HEK293 (cell line): ENCODE results near the gene CEPT1.

Source experiments
- CTCF ChIA-PET: fragments of 350-600 bp; formaldehyde crosslinking; extraction: SDS; loops from one replicate; lab custom pipeline; 2021; ENCODE audit warnings: antibody characterized with exemption; lab: Yijun Ruan, JAX
- POLR2A ChIA-PET: fragments of 300-600 bp; formaldehyde crosslinking; extraction: SDS; loops from one replicate; lab custom pipeline; 2020; ENCODE audit warnings: antibody characterized with exemption, inconsistent platforms; lab: Yijun Ruan, JAX
- H3K27ac ChIP-seq: fragments of 200-500 bp; sonication (Bioruptor generic); 2 replicates; pipeline ENCODE4 v1.5.1; 2014; ENCODE audit warnings: low read depth, low read length, control low read depth, inconsistent platforms; ENCODE audit errors: extremely low read depth
- H3K36me3 ChIP-seq, 2 experiments: fragments of 200-500 bp in 1 of 2; sonication (Bioruptor generic) in 1 of 2; 1 replicate in 1 of 2; 2 replicates in 1 of 2; pipeline ENCODE4 v1.5.1; 2014 to 2017; ENCODE audit warnings: inconsistent platforms in 2 of 2, low read length in 2 of 2; ENCODE audit not compliant: control insufficient read depth in 2 of 2, insufficient read depth in 1 of 2
- H3K4me1 ChIP-seq: fragments of 200-500 bp; sonication (Bioruptor generic); 2 replicates; pipeline ENCODE4 v1.5.1; 2014; ENCODE audit warnings: mild to moderate bottlenecking, low read length, inconsistent platforms; ENCODE audit not compliant: control insufficient read depth, insufficient read depth
- H3K4me3 ChIP-seq: 2 replicates; pipeline ENCODE4 v1.5.1; 2011; ENCODE audit warnings: low read depth, mild to moderate bottlenecking, control low read depth, low read length, moderate library complexity
- H3K9me3 ChIP-seq: fragments of 200-500 bp; sonication (Bioruptor generic); 2 replicates; pipeline ENCODE4 v1.5.1; 2014; ENCODE audit warnings: low read depth, low read length, inconsistent platforms; ENCODE audit not compliant: control insufficient read depth, insufficient read depth
- KLF7 ChIP-seq: fragments of 450-650 bp; formaldehyde crosslinking; IDR thresholded peaks from 2 replicates; pipeline ENCODE4 v1.5.1; 2016; ENCODE audit warnings: missing biosample characterization, missing genetic modification characterization, borderline replicate concordance
- OSR2 ChIP-seq: fragments of 450-650 bp; formaldehyde crosslinking; IDR thresholded peaks from 2 replicates; pipeline ENCODE4 v1.5.1; 2016; ENCODE audit warnings: missing biosample characterization, missing genetic modification characterization
- YY2 ChIP-seq: fragments of 450-650 bp; formaldehyde crosslinking; IDR thresholded peaks from 2 replicates; pipeline ENCODE4 v1.5.1; 2016; ENCODE audit warnings: missing biosample characterization, missing genetic modification characterization
- ZBTB21 ChIP-seq: fragments of 450-650 bp; formaldehyde crosslinking; IDR thresholded peaks from 2 replicates; pipeline ENCODE4 v1.5.1; 2017; ENCODE audit warnings: missing biosample characterization, missing genetic modification characterization
- ZEB2 ChIP-seq: fragments of 450-650 bp; formaldehyde crosslinking; IDR thresholded peaks from 2 replicates; pipeline ENCODE4 v1.5.1; 2016; ENCODE audit warnings: missing biosample characterization, missing genetic modification characterization
- ZNF132 ChIP-seq: fragments of 450-650 bp; formaldehyde crosslinking; IDR thresholded peaks from 2 replicates; pipeline ENCODE4 v1.5.1; 2017; ENCODE audit warnings: missing biosample characterization, missing genetic modification characterization, borderline replicate concordance
- ZNF138 ChIP-seq: fragments of 450-650 bp; formaldehyde crosslinking; IDR thresholded peaks from 2 replicates; pipeline ENCODE4 v1.5.1; 2016; ENCODE audit warnings: missing biosample characterization, missing genetic modification characterization, borderline replicate concordance
- ZNF174 ChIP-seq: fragments of 450-650 bp; formaldehyde crosslinking; IDR thresholded peaks from 2 replicates; pipeline ENCODE4 v1.5.0; 2017; ENCODE audit warnings: missing biosample characterization, mild to moderate bottlenecking, missing genetic modification characterization
- ZNF202 ChIP-seq: fragments of 450-650 bp; formaldehyde crosslinking; IDR thresholded peaks from 2 replicates; pipeline ENCODE4 v1.5.1; 2016; ENCODE audit warnings: missing biosample characterization, missing genetic modification characterization, borderline replicate concordance
- ZNF214 ChIP-seq: fragments of 450-650 bp; formaldehyde crosslinking; IDR thresholded peaks from 2 replicates; pipeline ENCODE4 v1.5.1; 2017; ENCODE audit warnings: missing biosample characterization, mild to moderate bottlenecking, missing genetic modification characterization, borderline replicate concordance
- ZNF24 ChIP-seq: fragments of 450-650 bp; formaldehyde crosslinking; IDR thresholded peaks from 2 replicates; pipeline ENCODE4 v1.5.1; 2016; ENCODE audit warnings: missing biosample characterization, missing genetic modification characterization
- ZNF341 ChIP-seq: fragments of 450-650 bp; formaldehyde crosslinking; IDR thresholded peaks from 2 replicates; pipeline ENCODE4; 2016; ENCODE audit warnings: low read depth, missing biosample characterization, missing genetic modification characterization
- ZNF473 ChIP-seq: fragments of 450-650 bp; formaldehyde crosslinking; IDR thresholded peaks from 2 replicates; pipeline ENCODE4 v1.5.1; 2017; ENCODE audit warnings: missing biosample characterization, missing genetic modification characterization
- ZNF629 ChIP-seq: fragments of 450-650 bp; formaldehyde crosslinking; IDR thresholded peaks from 2 replicates; pipeline ENCODE4 v1.5.1; 2017; ENCODE audit warnings: missing biosample characterization, missing genetic modification characterization
- ZNF670 ChIP-seq: fragments of 450-650 bp; formaldehyde crosslinking; IDR thresholded peaks from 2 replicates; pipeline ENCODE4 v1.5.1; 2016; ENCODE audit warnings: missing biosample characterization, missing genetic modification characterization, low read depth
- ZXDB ChIP-seq: fragments of 450-650 bp; formaldehyde crosslinking; IDR thresholded peaks from 2 replicates; pipeline ENCODE4 v1.5.1; 2016; ENCODE audit warnings: missing biosample characterization, missing genetic modification characterization
- TF ChIP-seq, protein P1 (sequence below): fragments of 450-650 bp; formaldehyde crosslinking; IDR thresholded peaks from 2 replicates; pipeline ENCODE4 v1.5.1; 2017; ENCODE audit warnings: missing biosample characterization, missing genetic modification characterization
- TF ChIP-seq, protein P2 (sequence below): fragments of 450-650 bp; formaldehyde crosslinking; conservative IDR thresholded peaks from 2 replicates; pipeline ENCODE4 v1.5.1; 2016; ENCODE audit warnings: low read depth, missing biosample characterization, missing genetic modification characterization
- TF ChIP-seq, protein P3 (sequence below): fragments of 450-650 bp; formaldehyde crosslinking; IDR thresholded peaks from 2 replicates; pipeline ENCODE4 v1.5.1; 2017; ENCODE audit warnings: missing biosample characterization, mild to moderate bottlenecking, missing genetic modification characterization, moderate library complexity
- TF ChIP-seq, protein P4 (sequence below): fragments of 450-650 bp; formaldehyde crosslinking; IDR thresholded peaks from 2 replicates; pipeline ENCODE4 v1.5.1; 2016; ENCODE audit warnings: missing biosample characterization, missing genetic modification characterization
- TF ChIP-seq, protein P5 (sequence below): fragments of 450-650 bp; IDR thresholded peaks from 2 replicates; pipeline ENCODE4 v1.5.1; 2018; ENCODE audit warnings: missing biosample characterization, missing genetic modification characterization

CEPT1 gene

DNA sequence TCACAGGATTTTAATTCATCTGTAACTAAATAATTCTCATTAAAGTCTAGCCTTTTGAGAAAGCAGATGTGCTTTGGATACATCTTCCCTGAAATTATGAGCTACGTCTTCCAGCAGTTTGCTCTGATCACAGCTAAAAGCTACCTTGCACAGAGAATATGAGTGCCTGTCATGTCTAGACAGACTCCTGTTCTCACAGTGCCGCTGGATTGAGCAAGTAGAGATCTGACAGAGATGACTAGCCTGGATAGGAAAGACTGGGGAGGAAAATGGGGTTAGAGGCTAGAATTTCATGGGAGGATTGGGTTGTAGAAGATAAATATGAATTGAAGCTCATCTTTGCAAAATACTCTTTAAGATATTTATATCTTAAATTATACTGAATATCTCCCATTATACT lies 24.1 kb downstream of the CEPT1 start (continued):
- TF ChIP-seq, protein P1, sequence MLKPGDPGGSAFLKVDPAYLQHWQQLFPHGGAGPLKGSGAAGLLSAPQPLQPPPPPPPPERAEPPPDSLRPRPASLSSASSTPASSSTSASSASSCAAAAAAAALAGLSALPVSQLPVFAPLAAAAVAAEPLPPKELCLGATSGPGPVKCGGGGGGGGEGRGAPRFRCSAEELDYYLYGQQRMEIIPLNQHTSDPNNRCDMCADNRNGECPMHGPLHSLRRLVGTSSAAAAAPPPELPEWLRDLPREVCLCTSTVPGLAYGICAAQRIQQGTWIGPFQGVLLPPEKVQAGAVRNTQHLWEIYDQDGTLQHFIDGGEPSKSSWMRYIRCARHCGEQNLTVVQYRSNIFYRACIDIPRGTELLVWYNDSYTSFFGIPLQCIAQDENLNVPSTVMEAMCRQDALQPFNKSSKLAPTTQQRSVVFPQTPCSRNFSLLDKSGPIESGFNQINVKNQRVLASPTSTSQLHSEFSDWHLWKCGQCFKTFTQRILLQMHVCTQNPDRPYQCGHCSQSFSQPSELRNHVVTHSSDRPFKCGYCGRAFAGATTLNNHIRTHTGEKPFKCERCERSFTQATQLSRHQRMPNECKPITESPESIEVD = no peak
- no peak for TF ChIP-seq KLF7 (tag by site-specific recombination)
- no peak for TF ChIP-seq ZNF214 (tag by site-specific recombination)
- TF ChIP-seq YY2 (tag by site-specific recombination) = no peak
- TF ChIP-seq ZNF138 (tag by site-specific recombination) = no peak

DNA sequence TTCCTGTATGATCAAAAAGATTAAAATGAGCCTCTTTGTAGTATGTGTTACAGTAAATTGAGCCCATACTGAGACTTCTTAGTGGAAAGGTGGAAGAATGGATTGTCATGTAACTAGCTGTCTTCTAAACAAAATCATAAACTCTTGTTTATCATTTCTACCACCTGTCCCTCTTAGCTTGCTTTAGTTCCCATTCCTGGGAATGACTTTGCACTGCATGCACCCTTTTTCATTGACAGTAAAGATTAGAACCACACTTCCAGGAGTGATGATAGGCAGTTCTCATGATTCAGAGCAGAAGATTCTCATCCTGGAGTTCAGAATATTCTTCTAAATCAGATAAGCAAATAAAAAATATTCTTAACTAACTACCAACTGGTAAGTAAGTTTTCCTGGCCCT lies 32.4 kb downstream of the CEPT1 start:
- H3K4me3 ChIP-seq = no peak overlapping the region
- peaks cover 18 to 56% of the 10 kb centered on the region in 2 experiments for H3K36me3 ChIP-seq
- no peak for TF ChIP-seq ZNF24 (tag by site-specific recombination)
- TF ChIP-seq ZBTB21 (tag by site-specific recombination) = no peak
- TF ChIP-seq, protein P2, sequence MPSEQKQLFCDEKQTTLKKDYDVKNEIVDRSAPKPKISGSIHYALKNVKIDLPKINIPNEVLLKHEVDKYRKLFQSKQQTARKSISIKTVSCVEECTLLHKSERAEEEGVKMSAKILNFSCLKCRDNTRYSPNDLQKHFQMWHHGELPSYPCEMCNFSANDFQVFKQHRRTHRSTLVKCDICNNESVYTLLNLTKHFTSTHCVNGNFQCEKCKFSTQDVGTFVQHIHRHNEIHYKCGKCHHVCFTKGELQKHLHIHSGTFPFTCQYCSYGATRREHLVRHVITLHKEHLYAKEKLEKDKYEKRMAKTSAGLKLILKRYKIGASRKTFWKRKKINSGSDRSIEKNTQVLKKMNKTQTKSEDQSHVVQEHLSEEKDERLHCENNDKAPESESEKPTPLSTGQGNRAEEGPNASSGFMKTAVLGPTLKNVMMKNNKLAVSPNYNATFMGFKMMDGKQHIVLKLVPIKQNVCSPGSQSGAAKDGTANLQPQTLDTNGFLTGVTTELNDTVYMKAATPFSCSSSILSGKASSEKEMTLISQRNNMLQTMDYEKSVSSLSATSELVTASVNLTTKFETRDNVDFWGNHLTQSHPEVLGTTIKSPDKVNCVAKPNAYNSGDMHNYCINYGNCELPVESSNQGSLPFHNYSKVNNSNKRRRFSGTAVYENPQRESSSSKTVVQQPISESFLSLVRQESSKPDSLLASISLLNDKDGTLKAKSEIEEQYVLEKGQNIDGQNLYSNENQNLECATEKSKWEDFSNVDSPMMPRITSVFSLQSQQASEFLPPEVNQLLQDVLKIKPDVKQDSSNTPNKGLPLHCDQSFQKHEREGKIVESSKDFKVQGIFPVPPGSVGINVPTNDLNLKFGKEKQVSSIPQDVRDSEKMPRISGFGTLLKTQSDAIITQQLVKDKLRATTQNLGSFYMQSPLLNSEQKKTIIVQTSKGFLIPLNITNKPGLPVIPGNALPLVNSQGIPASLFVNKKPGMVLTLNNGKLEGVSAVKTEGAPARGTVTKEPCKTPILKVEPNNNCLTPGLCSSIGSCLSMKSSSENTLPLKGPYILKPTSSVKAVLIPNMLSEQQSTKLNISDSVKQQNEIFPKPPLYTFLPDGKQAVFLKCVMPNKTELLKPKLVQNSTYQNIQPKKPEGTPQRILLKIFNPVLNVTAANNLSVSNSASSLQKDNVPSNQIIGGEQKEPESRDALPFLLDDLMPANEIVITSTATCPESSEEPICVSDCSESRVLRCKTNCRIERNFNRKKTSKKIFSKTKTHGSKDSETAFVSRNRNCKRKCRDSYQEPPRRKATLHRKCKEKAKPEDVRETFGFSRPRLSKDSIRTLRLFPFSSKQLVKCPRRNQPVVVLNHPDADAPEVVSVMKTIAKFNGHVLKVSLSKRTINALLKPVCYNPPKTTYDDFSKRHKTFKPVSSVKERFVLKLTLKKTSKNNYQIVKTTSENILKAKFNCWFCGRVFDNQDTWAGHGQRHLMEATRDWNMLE (tag by site-specific recombination) = no peak
- no peak for TF ChIP-seq ZNF174
- TF ChIP-seq ZNF341 (tag by site-specific recombination) = no peak
- TF ChIP-seq OSR2 = no peak
- no peak for TF ChIP-seq ZNF670 (tag by site-specific recombination)
- ChIA-PET POLR2A (no interaction called here), CTCF (no interaction called here)
- no peaks in the 10 kb centered on the region for H3K4me1 ChIP-seq
- H3K9me3 ChIP-seq = no peaks in the 10 kb centered on the region
- H3K27ac ChIP-seq = no peak overlapping the region

DNA sequence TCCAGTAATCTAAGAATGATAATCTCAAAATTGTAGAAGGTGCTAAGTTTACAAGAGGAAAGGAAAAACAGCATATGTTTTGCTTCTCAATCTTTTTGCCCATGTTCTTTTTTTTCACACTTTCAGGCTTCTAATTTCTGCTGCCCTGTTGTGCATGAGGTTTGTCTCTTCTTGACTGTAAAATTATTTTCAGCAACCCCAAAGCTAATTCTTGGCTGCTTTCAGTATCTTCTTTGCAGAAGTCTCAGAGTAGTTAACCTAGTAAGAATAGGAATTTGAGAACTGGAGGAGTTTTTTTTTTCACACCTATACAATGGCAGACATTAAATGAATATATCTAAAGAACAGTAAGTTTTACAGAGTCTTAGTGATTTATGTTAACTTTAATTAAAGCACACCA lies 34.0 kb downstream of the CEPT1 start:
- Histone ChIP-seq H3K4me3 (no peak overlapping the region), H3K9me3 (no peaks in the 10 kb centered on the region), H3K36me3 (peaks cover 7 to 52% of the 10 kb centered on the region in 2 experiments; a peak in 2 of 3 replicates), H3K4me1 (no peaks in the 10 kb centered on the region), H3K27ac (no peak overlapping the region)
- POLR2A ChIA-PET = no interaction called here
- CTCF ChIA-PET = interaction anchor here (0.7 kb wide), 1 partner anchor 8 kb away, joined by 3 read pairs; no protein-coding TSS in a partner anchor
- TF ChIP-seq, protein P3, sequence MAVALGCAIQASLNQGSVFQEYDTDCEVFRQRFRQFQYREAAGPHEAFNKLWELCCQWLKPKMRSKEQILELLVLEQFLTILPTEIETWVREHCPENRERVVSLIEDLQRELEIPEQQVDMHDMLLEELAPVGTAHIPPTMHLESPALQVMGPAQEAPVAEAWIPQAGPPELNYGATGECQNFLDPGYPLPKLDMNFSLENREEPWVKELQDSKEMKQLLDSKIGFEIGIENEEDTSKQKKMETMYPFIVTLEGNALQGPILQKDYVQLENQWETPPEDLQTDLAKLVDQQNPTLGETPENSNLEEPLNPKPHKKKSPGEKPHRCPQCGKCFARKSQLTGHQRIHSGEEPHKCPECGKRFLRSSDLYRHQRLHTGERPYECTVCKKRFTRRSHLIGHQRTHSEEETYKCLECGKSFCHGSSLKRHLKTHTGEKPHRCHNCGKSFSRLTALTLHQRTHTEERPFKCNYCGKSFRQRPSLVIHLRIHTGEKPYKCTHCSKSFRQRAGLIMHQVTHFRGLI (tag by site-specific recombination) = no peak
- TF ChIP-seq ZNF473 = no peak
- no peak for TF ChIP-seq ZNF202 (tag by site-specific recombination)
- TF ChIP-seq, protein P4, sequence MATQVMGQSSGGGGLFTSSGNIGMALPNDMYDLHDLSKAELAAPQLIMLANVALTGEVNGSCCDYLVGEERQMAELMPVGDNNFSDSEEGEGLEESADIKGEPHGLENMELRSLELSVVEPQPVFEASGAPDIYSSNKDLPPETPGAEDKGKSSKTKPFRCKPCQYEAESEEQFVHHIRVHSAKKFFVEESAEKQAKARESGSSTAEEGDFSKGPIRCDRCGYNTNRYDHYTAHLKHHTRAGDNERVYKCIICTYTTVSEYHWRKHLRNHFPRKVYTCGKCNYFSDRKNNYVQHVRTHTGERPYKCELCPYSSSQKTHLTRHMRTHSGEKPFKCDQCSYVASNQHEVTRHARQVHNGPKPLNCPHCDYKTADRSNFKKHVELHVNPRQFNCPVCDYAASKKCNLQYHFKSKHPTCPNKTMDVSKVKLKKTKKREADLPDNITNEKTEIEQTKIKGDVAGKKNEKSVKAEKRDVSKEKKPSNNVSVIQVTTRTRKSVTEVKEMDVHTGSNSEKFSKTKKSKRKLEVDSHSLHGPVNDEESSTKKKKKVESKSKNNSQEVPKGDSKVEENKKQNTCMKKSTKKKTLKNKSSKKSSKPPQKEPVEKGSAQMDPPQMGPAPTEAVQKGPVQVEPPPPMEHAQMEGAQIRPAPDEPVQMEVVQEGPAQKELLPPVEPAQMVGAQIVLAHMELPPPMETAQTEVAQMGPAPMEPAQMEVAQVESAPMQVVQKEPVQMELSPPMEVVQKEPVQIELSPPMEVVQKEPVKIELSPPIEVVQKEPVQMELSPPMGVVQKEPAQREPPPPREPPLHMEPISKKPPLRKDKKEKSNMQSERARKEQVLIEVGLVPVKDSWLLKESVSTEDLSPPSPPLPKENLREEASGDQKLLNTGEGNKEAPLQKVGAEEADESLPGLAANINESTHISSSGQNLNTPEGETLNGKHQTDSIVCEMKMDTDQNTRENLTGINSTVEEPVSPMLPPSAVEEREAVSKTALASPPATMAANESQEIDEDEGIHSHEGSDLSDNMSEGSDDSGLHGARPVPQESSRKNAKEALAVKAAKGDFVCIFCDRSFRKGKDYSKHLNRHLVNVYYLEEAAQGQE (tag by site-specific recombination) = no peak
- no peak for TF ChIP-seq ZNF629
- TF ChIP-seq, protein P5, sequence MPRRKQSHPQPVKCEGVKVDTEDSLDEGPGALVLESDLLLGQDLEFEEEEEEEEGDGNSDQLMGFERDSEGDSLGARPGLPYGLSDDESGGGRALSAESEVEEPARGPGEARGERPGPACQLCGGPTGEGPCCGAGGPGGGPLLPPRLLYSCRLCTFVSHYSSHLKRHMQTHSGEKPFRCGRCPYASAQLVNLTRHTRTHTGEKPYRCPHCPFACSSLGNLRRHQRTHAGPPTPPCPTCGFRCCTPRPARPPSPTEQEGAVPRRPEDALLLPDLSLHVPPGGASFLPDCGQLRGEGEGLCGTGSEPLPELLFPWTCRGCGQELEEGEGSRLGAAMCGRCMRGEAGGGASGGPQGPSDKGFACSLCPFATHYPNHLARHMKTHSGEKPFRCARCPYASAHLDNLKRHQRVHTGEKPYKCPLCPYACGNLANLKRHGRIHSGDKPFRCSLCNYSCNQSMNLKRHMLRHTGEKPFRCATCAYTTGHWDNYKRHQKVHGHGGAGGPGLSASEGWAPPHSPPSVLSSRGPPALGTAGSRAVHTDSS (tag by site-specific recombination) = no peak
- no peak for TF ChIP-seq ZNF132 (tag by site-specific recombination)
- no peak for TF ChIP-seq ZXDB (tag by site-specific recombination)
- TF ChIP-seq ZEB2 (tag by site-specific recombination) = no peak
